SK-N-SH (cell line): ENCODE data around the gene TM7SF2. TPM values are rescaled to one million over a fixed set of nuclear protein-coding genes. Genes with fewer than 3 reads are reported as not detected.

Experiments used
- CTCF ChIA-PET: fragments of 300-600, 350-600 bp; formaldehyde crosslinking; extraction: SDS; loops from one replicate; lab custom pipeline; 2021; lab: Yijun Ruan, JAX
- POLR2A ChIA-PET: fragments of 350-600 bp; sonication (Branson Sonifier 250); formaldehyde crosslinking; extraction: SDS; loops from one replicate; lab custom pipeline; 2020; ENCODE audit warnings: antibody characterized with exemption, inconsistent platforms; lab: Yijun Ruan, JAX
- DNase-seq: peaks from one replicate; pipeline ENCODE4 v3.0.0; 2012
- H2AFZ ChIP-seq: fragments of 200-600 bp; sonication (generic); 2 replicates; pipeline ENCODE4 v1.8.1; 2016; ENCODE audit warnings: antibody characterized with exemption, mild to moderate bottlenecking, low read depth
- H3F3A ChIP-seq: fragments of 200-600 bp; sonication (generic); replicated peaks from 2 replicates; pipeline ENCODE3; 2016; ENCODE audit warnings: antibody characterized with exemption, mild to moderate bottlenecking; ENCODE audit not compliant: insufficient read depth
- H3K27ac ChIP-seq, 2 experiments: fragments of 200-500 bp in 1 of 2; fragments of 200-600 bp in 1 of 2; sonication (Bioruptor generic) in 1 of 2; sonication (generic), shearing (Covaris generic) in 1 of 2; 2 replicates each; pipeline versions ENCODE4 v1.5.1 to v1.6.1; 2014 to 2016; ENCODE audit warnings: low read depth in 2 of 2, inconsistent platforms in 1 of 2, low read length in 1 of 2, mild to moderate bottlenecking in 1 of 2, mixed read lengths in 1 of 2
- H3K27me3 ChIP-seq: fragments of 200-600 bp; sonication (generic), shearing (Covaris generic); 2 replicates; pipeline ENCODE4 v1.6.1; 2016; ENCODE audit warnings: mixed run types; ENCODE audit not compliant: insufficient read depth
- H3K36me3 ChIP-seq, 2 experiments: fragments of 200-500 bp in 1 of 2; fragments of 200-600 bp in 1 of 2; sonication (Bioruptor generic) in 1 of 2; sonication (generic) in 1 of 2; replicated peaks in 1 of 2; 2 replicates each; pipeline versions ENCODE3 to v1.5.1; 2014 to 2016; ENCODE audit warnings: low read length in 1 of 2, mild to moderate bottlenecking in 1 of 2; ENCODE audit not compliant: insufficient read depth in 2 of 2, control insufficient read depth in 1 of 2
- H3K4me1 ChIP-seq, 2 experiments: fragments of 200-500 bp in 1 of 2; fragments of 200-600 bp in 1 of 2; sonication (Bioruptor generic) in 1 of 2; sonication (generic), shearing (Covaris generic) in 1 of 2; 2 replicates each; pipeline versions ENCODE4 v1.5.1 to v1.6.1; 2014 to 2016; ENCODE audit warnings: low read depth in 1 of 2, low read length in 1 of 2, mixed run types in 1 of 2; ENCODE audit not compliant: insufficient read depth in 2 of 2, control insufficient read depth in 1 of 2
- H3K4me2 ChIP-seq: fragments of 200-600 bp; sonication (generic), shearing (Covaris generic); 2 replicates; pipeline ENCODE4 v1.6.1; 2017; ENCODE audit warnings: mixed run types
- H3K4me3 ChIP-seq, 2 experiments: fragments of 200-500 bp in 1 of 2; fragments of 200-600 bp in 1 of 2; sonication (Bioruptor generic) in 1 of 2; sonication (generic), shearing (Covaris generic) in 1 of 2; 2 replicates each; pipeline versions ENCODE4 v1.5.1 to v1.8.1; 2014 to 2016; ENCODE audit warnings: low read depth in 2 of 2, inconsistent platforms in 1 of 2, low read length in 1 of 2, mild to moderate bottlenecking in 1 of 2, mixed read lengths in 1 of 2, moderate library complexity in 1 of 2
- H3K79me2 ChIP-seq: fragments of 200-600 bp; sonication (generic); 2 replicates; pipeline ENCODE4 v1.8.1; 2017; ENCODE audit warnings: mild to moderate bottlenecking; ENCODE audit not compliant: insufficient read depth
- H3K9ac ChIP-seq: fragments of 200-600 bp; sonication (generic); 2 replicates; pipeline ENCODE4 v1.6.1; 2017; ENCODE audit warnings: mixed run types
- H3K9me2 ChIP-seq: fragments of 200-600 bp; sonication (generic); 2 replicates; pipeline ENCODE4 v1.6.1; 2017; ENCODE audit warnings: mixed run types
- H3K9me3 ChIP-seq: fragments of 200-600 bp; sonication (generic); 2 replicates; pipeline ENCODE4 v1.6.1; 2017; ENCODE audit warnings: mixed run types, mild to moderate bottlenecking, moderate library complexity
- H4K20me1 ChIP-seq: fragments of 200-600 bp; sonication (generic); 2 replicates; pipeline ENCODE4 v1.6.1; 2017; ENCODE audit warnings: mild to moderate bottlenecking, mixed run types; ENCODE audit not compliant: insufficient read depth
- CHD2 ChIP-seq: fragments of 150-350 bp; IDR thresholded peaks from 2 replicates; pipeline ENCODE4 v1.6.1; 2018; ENCODE audit warnings: low read length; ENCODE audit not compliant: partially characterized antibody
- CTCF ChIP-seq: fragments of 200-600 bp; sonication (generic); IDR thresholded peaks from 2 replicates; pipeline ENCODE4 v1.6.1; 2017; ENCODE audit warnings: antibody characterized with exemption, mild to moderate bottlenecking, moderate library complexity
- ELF1 ChIP-seq: IDR thresholded peaks from 2 replicates; pipeline ENCODE4 v1.4.0; 2012
- EP300 ChIP-seq, 2 experiments: IDR thresholded peaks; 2 replicates each; pipeline versions ENCODE4 v1.4.0 to v1.6.1; 2012; ENCODE audit warnings: borderline replicate concordance in 1 of 2, low read depth in 1 of 2, low read length in 1 of 2
- EZH2phosphoT487 ChIP-seq: fragments of 200-600 bp; sonication (generic); IDR thresholded peaks from 2 replicates; pipeline ENCODE4 v1.6.1; 2017; ENCODE audit warnings: low read depth, mixed run types, mild to moderate bottlenecking, antibody characterized with exemption, moderate library complexity, borderline replicate concordance
- FOSL2 ChIP-seq: IDR thresholded peaks from 2 replicates; pipeline ENCODE4 v1.4.0; 2012; ENCODE audit warnings: low read depth, mild to moderate bottlenecking, moderate library complexity, borderline replicate concordance
- FOXJ3 ChIP-seq: sonication (generic); formaldehyde crosslinking; IDR thresholded peaks from 2 replicates; pipeline ENCODE4 v1.5.1; 2020; ENCODE audit warnings: mild to moderate bottlenecking, missing genetic modification reagents
- FOXM1 ChIP-seq: IDR thresholded peaks from 2 replicates; pipeline ENCODE4 v1.4.0; 2012; ENCODE audit warnings: low read depth, mild to moderate bottlenecking
- GATA2 ChIP-seq: sonication (generic); formaldehyde crosslinking; IDR thresholded peaks from 2 replicates; pipeline ENCODE4 v1.5.0; 2020; ENCODE audit warnings: mild to moderate bottlenecking, missing genetic modification reagents
- IRF3 ChIP-seq: fragments of 150-350 bp; IDR thresholded peaks from 2 replicates; pipeline ENCODE4 v1.6.1; 2016; ENCODE audit warnings: mild to moderate bottlenecking, low read depth, low read length
- JUND ChIP-seq: IDR thresholded peaks from 2 replicates; pipeline ENCODE4 v1.4.0; 2012
- POLR2AphosphoS5 ChIP-seq: IDR thresholded peaks from 2 replicates; pipeline ENCODE4 v1.6.1; 2012; ENCODE audit warnings: low read depth, low read length
- RAD21 ChIP-seq: IDR thresholded peaks from 2 replicates; pipeline ENCODE4 v1.6.1; 2012; ENCODE audit warnings: mild to moderate bottlenecking, low read length
- RCOR1 ChIP-seq: fragments of 150-350 bp; IDR thresholded peaks from 2 replicates; pipeline ENCODE4 v1.6.1; 2017; ENCODE audit warnings: antibody characterized with exemption, low read length
- SIN3A ChIP-seq: IDR thresholded peaks from 2 replicates; pipeline ENCODE4 v1.6.1; 2012; ENCODE audit warnings: low read depth, mild to moderate bottlenecking, low read length, moderate library complexity, borderline replicate concordance
- YY1 ChIP-seq: IDR thresholded peaks from 2 replicates; pipeline ENCODE4 v1.4.0; 2012; ENCODE audit warnings: low read depth, mild to moderate bottlenecking
- ZBTB33 ChIP-seq: IDR thresholded peaks from 2 replicates; pipeline ENCODE4 v1.4.0; 2012; ENCODE audit warnings: low read depth, borderline replicate concordance
- WGBS: methylation state at CpG from one replicate; pipeline ENCODE4 v1.1.6; 2017; ENCODE audit warnings: low lambda C conversion rate; 5-methylcytosine and 5-hydroxymethylcytosine counted together
- polyA plus RNA-seq, 3 experiments: library from polyadenylated mRNA; depleted of rRNA; stranded (reverse); fragments of >200 nt; gene quantifications; 2 replicates each; pipeline ENCODE4 v1.2.3, GENCODE V29; 2012

The TM7SF2 gene
- polyA plus RNA-seq, 1 of the 3 experiments (the other 2 are of a cell fraction), result 87.8 TPM

GRCh38 chr11:65130631-65131416 is 19.2 kb downstream of the TM7SF2 start:
- CTCF ChIA-PET, result interaction anchor here (2.4 to 4.3 kb wide), 3 partner anchors 13 to 20 kb away, joined by 6 to 23 read pairs (median 22); partner anchors contain the start of genes TM7SF2 and ZNHIT2

DNA sequence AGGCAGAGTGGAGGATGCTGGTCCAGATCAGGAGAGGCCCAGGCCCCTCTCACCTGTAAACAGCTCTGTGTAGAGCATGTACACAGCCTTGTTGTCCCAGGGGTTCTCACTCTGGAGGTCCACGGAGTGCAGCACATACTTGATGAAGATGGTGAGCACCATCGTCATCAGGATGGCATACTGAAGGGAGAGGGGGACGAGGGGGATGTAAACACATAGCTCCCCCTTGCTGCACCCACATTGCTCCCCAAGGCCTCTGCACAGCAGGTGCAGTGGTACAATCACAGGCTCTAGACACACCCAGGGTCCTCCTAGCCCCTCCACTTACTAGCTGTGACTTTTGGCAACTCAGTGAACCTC is 19.7 kb downstream of the TM7SF2 start:
- Histone ChIP-seq H4K20me1 (no peaks in the 10 kb centered on the region; the same call in 1 of the 2 replicates), H3K27me3 (no peaks in the 10 kb centered on the region), H3K9ac (no peak overlapping the region), H3F3A (peaks cover 10% of the 10 kb centered on the region), H3K4me1 (peaks cover 0 to 28% of the 10 kb centered on the region in 2 experiments; a peak in 2 of 4 replicates), H3K4me3 (no peak overlapping the region), H3K27ac (no peak overlapping the region; a peak in 1 of 4 replicates), H3K79me2 (peaks cover 28% of the 10 kb centered on the region; the same call in 1 of the 2 replicates), H2AFZ (no peak overlapping the region), H3K4me2 (no peak overlapping the region), H3K9me2 (no peaks in the 10 kb centered on the region), H3K9me3 (no peaks in the 10 kb centered on the region), H3K36me3 (peaks cover 19 to 59% of the 10 kb centered on the region in 2 experiments)
- CTCF ChIA-PET, result interaction anchor here (2.4 to 4.3 kb wide), 3 partner anchors 14 to 21 kb away, joined by 6 to 23 read pairs (median 22); partner anchors contain the start of genes TM7SF2 and ZNHIT2
- no peak for DNase-seq
- WGBS, result 72% methylated on average over 3 of the region's 3 CpGs
- POLR2A ChIA-PET, result interaction anchor here (1.1 to 1.4 kb wide), 2 partner anchors 9 to 14 kb away, joined by 3 to 8 read pairs; partner anchors contain the start of genes FAU, MRPL49 and ZNHIT2
- TF ChIP-seq ZBTB33 (no peak), IRF3 (no peak), FOSL2 (no peak), CTCF (no peak), SIN3A (no peak), CHD2 (no peak), EZH2phosphoT487 (no peak), GATA2 (CRISPR knock-in tag) (no peak), FOXM1 (no peak)

More at GRCh38 chr11:65130631-65131416, 19.2 kb downstream of the TM7SF2 start:
- no peaks in the 10 kb centered on the region for H3K9me3 ChIP-seq
- no peak overlapping the region for H2AFZ ChIP-seq
- H3K36me3 ChIP-seq, result peaks cover 19 to 63% of the 10 kb centered on the region in 2 experiments
- no peak for TF ChIP-seq EP300 (IDR thresholded peaks at IDR 0.05; ENCODE audit: borderline replicate concordance in 1 of 2, low read depth in 1 of 2, low read length in 1 of 2)
- no peak for TF ChIP-seq FOXJ3
- no peak for TF ChIP-seq RAD21
- TF ChIP-seq CTCF, result no peak
- no peak for TF ChIP-seq POLR2AphosphoS5
- TF ChIP-seq SIN3A, result no peak
- TF ChIP-seq YY1, result no peak
- no peak for TF ChIP-seq ELF1
- no peak for TF ChIP-seq RCOR1
- no peak for TF ChIP-seq GATA2 (CRISPR knock-in tag)
- no peak for TF ChIP-seq JUND
- no peak overlapping the region for H3K4me2 ChIP-seq
- no peaks in the 10 kb centered on the region for H3K9me2 ChIP-seq
- POLR2A ChIA-PET, result interaction anchor here (1.4 kb wide), 1 partner anchor 9 kb away, joined by 8 read pairs; the partner anchor contains the start of genes FAU and MRPL49
- H3K27ac ChIP-seq, result no peak overlapping the region; a peak in 1 of 4 replicates
- H3F3A ChIP-seq, result peaks cover 10% of the 10 kb centered on the region
- no peak overlapping the region for H3K4me3 ChIP-seq
- no peak for DNase-seq
- H3K9ac ChIP-seq, result no peak overlapping the region
- H3K79me2 ChIP-seq, result peaks cover 28% of the 10 kb centered on the region; the same call in 1 of the 2 replicates
- H4K20me1 ChIP-seq, result no peaks in the 10 kb centered on the region; the same call in 1 of the 2 replicates
- WGBS, result 95% methylated on average over 13 of the region's 19 CpGs
- no peaks in the 10 kb centered on the region for H3K27me3 ChIP-seq
- H3K4me1 ChIP-seq, result peaks cover 0 to 24% of the 10 kb centered on the region in 2 experiments; a peak in 2 of 4 replicates
